GM12865 (cell line): ENCODE measurements around the gene CREB5.

Experiments
- DNase-seq: peaks from one replicate; pipeline ENCODE4 v3.0.0; 2010; ENCODE audit warnings: low read depth
- H3K4me3 ChIP-seq: 2 replicates; pipeline ENCODE4 v1.5.1; 2011; ENCODE audit warnings: mild to moderate bottlenecking, low read depth, low read length, control low read depth
- CTCF ChIP-seq: IDR thresholded peaks from 2 replicates; pipeline ENCODE4 v1.5.1; 2011; ENCODE audit warnings: low read length, control low read depth, low read depth, inconsistent platforms; ENCODE audit not compliant: insufficient read depth; ENCODE audit errors: missing control alignments

The CREB5 gene

GRCh38 chr7:28669330-28669729 lies 257.0 kb downstream of the CREB5 start:
- no peak for DNase-seq
- no peak for TF ChIP-seq CTCF
- H3K4me3 ChIP-seq = no peak overlapping the region

GRCh38 chr7:28671526-28671925 lies 259.2 kb downstream of the CREB5 start:
- DNase-seq = peak; percentile 3
- no peak overlapping the region for H3K4me3 ChIP-seq
- TF ChIP-seq CTCF = no peak

GRCh38 chr7:28672397-28672797 lies 260.1 kb downstream of the CREB5 start:
- no peak overlapping the region for H3K4me3 ChIP-seq
- DNase-seq = no peak
- no peak for TF ChIP-seq CTCF

GRCh38 chr7:28674359-28674782 lies 262.1 kb downstream of the CREB5 start:
- no peak for TF ChIP-seq CTCF
- H3K4me3 ChIP-seq = no peak overlapping the region
- DNase-seq = no peak

- no peak for TF ChIP-seq CTCF
- DNase-seq = no peak
- H3K4me3 ChIP-seq = no peak overlapping the region
Measured at GRCh38 chr7:28675429-28675828, 263.1 kb downstream of the CREB5 start.

- TF ChIP-seq CTCF = no peak
- DNase-seq = no peak
- H3K4me3 ChIP-seq = no peak overlapping the region
Measured at GRCh38 chr7:28677668-28678067, 265.4 kb downstream of the CREB5 start.

GRCh38 chr7:28678431-28678965 lies 266.2 kb downstream of the CREB5 start:
- no peak for TF ChIP-seq CTCF
- no peak for DNase-seq
- H3K4me3 ChIP-seq = no peak overlapping the region
